HepG2 (cell line): Measurements from ENCODE around the gene AP2A2. TPM values are rescaled to one million over a fixed set of nuclear protein-coding genes. Genes with fewer than 3 reads are reported as not detected.

Experiments
- ATAC-seq: fragments of 200-7000 bp; cut with Tn5 transposase; 3 replicates; pipeline ENCODE4 v1.9.1; 2020; ENCODE audit warnings: mild to moderate bottlenecking, moderate library complexity
- BruUV-seq: library from RNA; stranded (reverse); fragments of 400-500 nt; replicated peaks from 2 replicates; lab custom pipeline; 2021; lab: Mats Ljungman, UMichigan
- CTCF ChIA-PET: fragments of 300-600 bp; formaldehyde crosslinking; extraction: SDS; loops from one replicate; lab custom pipeline; 2021; ENCODE audit warnings: low total read pairs, inconsistent platforms, low intra/inter-chr PET ratio; lab: Yijun Ruan, JAX
- POLR2A ChIA-PET: fragments of 350-600 bp; sonication (Branson Sonifier 250); formaldehyde crosslinking; loops from one replicate; lab custom pipeline; 2020; ENCODE audit warnings: antibody characterized with exemption, inconsistent platforms; lab: Yijun Ruan, JAX
- DNase-seq: peaks from one replicate; pipeline ENCODE4 v3.0.0-alpha.2; 2015; ENCODE audit warnings: low spot score
- FAIRE-seq: peaks from 3 replicates; lab custom pipeline; 2011; peaks lifted over from hg19 to GRCh38; lab: Jason Lieb, UNC
- H2AFZ ChIP-seq: one replicate; pipeline ENCODE4 v1.6.1; 2011; ENCODE audit warnings: low read length, inconsistent platforms
- H3K27ac ChIP-seq: fragments of 300-600 bp; 3 replicates; pipeline ENCODE4 v1.8.0; 2011; ENCODE audit warnings: mixed run types, mild to moderate bottlenecking, mixed read lengths, low read length, inconsistent platforms; ENCODE audit not compliant: insufficient read depth; ENCODE audit errors: extremely low read length
- H3K27me3 ChIP-seq, 2 experiments: fragments of 200-600 bp in 1 of 2; 2 replicates in 1 of 2; 3 replicates in 1 of 2; pipeline versions ENCODE4 v1.6.0 to v1.8.0; 2011; ENCODE audit warnings: low read length in 2 of 2, mild to moderate bottlenecking in 2 of 2, moderate library complexity in 2 of 2, inconsistent platforms in 1 of 2; ENCODE audit not compliant: insufficient read depth in 2 of 2, control insufficient read depth in 1 of 2
- H3K36me3 ChIP-seq, 2 experiments: fragments of 200-600 bp in 1 of 2; replicated peaks in 1 of 2; 2 replicates in 1 of 2; 3 replicates in 1 of 2; pipeline versions ENCODE4 v1.5.1 to v1.8.0; 2011; ENCODE audit warnings: low read length in 2 of 2, inconsistent platforms in 1 of 2; ENCODE audit not compliant: insufficient read depth in 2 of 2, control insufficient read depth in 1 of 2
- H3K4me1 ChIP-seq: 2 replicates; pipeline ENCODE4 v1.5.1; 2012; ENCODE audit warnings: low read length, inconsistent platforms; ENCODE audit not compliant: insufficient read depth
- H3K4me2 ChIP-seq: 2 replicates; pipeline ENCODE4 v1.6.0; 2011; ENCODE audit warnings: low read depth, low read length, inconsistent platforms
- H3K4me3 ChIP-seq, 3 experiments: fragments of 200-600 bp in 1 of 3; sonication (generic), shearing (Covaris generic) in 1 of 3; replicated peaks in 1 of 3; 2 replicates each; pipeline ENCODE4 v1.5.1; 2011 to 2016; ENCODE audit warnings: low read length in 3 of 3, inconsistent platforms in 2 of 3, low read depth in 2 of 3, mild to moderate bottlenecking in 2 of 3, control low read depth in 1 of 3, mixed read lengths in 1 of 3; ENCODE audit not compliant: insufficient read depth in 1 of 3
- H3K79me2 ChIP-seq: one replicate; pipeline ENCODE4 v1.6.1; 2011; ENCODE audit warnings: low read length, inconsistent platforms; ENCODE audit not compliant: insufficient read depth
- H3K9ac ChIP-seq: 2 replicates; pipeline ENCODE4 v1.6.0; 2011; ENCODE audit warnings: mild to moderate bottlenecking, low read depth, low read length, inconsistent platforms; ENCODE audit not compliant: insufficient read depth
- H3K9me3 ChIP-seq: 2 replicates; pipeline ENCODE4 v1.5.1; 2012; ENCODE audit warnings: mild to moderate bottlenecking, low read length
- H4K20me1 ChIP-seq: 2 replicates; pipeline ENCODE4 v1.6.0; 2011; ENCODE audit warnings: inconsistent platforms, mild to moderate bottlenecking, low read length, moderate library complexity; ENCODE audit not compliant: insufficient read depth
- EZH2 ChIP-seq: conservative IDR thresholded peaks from 2 replicates; pipeline ENCODE4 v1.6.1; 2012; ENCODE audit warnings: mild to moderate bottlenecking, low read depth, low read length, moderate library complexity
- RBFOX2 ChIP-seq: fragments of 200-400 bp; formaldehyde crosslinking; IDR thresholded peaks from 2 replicates; pipeline ENCODE4 v1.6.1; 2017; ENCODE audit warnings: low read depth, mild to moderate bottlenecking, low read length
- UBTF ChIP-seq: sonication (generic); formaldehyde crosslinking; IDR thresholded peaks from 2 replicates; pipeline ENCODE4 v1.4.0; 2020; ENCODE audit warnings: mild to moderate bottlenecking, missing genetic modification reagents
- ZNF687 ChIP-seq: sonication (generic); formaldehyde crosslinking; IDR thresholded peaks from 2 replicates; pipeline ENCODE4 v1.5.1; 2020; ENCODE audit warnings: mild to moderate bottlenecking, missing genetic modification reagents, moderate library complexity
- WGBS: methylation state at CpG from one replicate; pipeline ENCODE4 v1.1.6; 2017; ENCODE audit warnings: low lambda C conversion rate; 5-methylcytosine and 5-hydroxymethylcytosine counted together
- in situ Hi-C: cut with HindIII; loops from 2 replicates; pipeline ENCODE4 v1.10.0; 2017; ENCODE audit warnings: low pct_unique_long_range_greater_than_20kb; ENCODE audit not compliant: extremely low pct_ligation_motif_present
- intact Hi-C: fragments of 100-400 bp; cut with micrococcal nuclease; formaldehyde crosslinking; loops from one replicate; pipeline ENCODE4 v1.10.0; 2022; ENCODE audit not compliant: unreplicated experiment
- polyA plus RNA-seq, 8 experiments: library from polyadenylated mRNA; depleted of rRNA in 3 of 8; stranded (reverse) in 7 of 8; unstranded in 1 of 8; fragments of >200 nt; fragmentation: Illumina TruSeq in 4 of 8; extraction: Trizol in 4 of 8; gene quantifications; 2 replicates each; pipeline versions ENCODE4 v1.2.1 to v1.2.3, GENCODE V29; 2011 to 2016; ENCODE audit warnings: low read depth in 4 of 8, missing spikeins in 1 of 8, mixed read lengths in 1 of 8; ENCODE audit not compliant: insufficient read depth in 1 of 8
- total RNA-seq, 5 experiments: library from RNA; depleted of rRNA; stranded (reverse); fragments of >200 nt; fragmentation: Illumina TruSeq; extraction: Trizol; gene quantifications; 2 replicates each; pipeline ENCODE4 v1.2.3, GENCODE V29; 2016; ENCODE audit warnings: low read depth in 1 of 5

Gene AP2A2
- total and polyA plus RNA-seq, 2 of the 13 experiments (the other 11 are each of a cell fraction or from before 2014, with no cell fraction given): 25.7 to 75.7 TPM

- H3K4me1 ChIP-seq: peaks cover 2% of the 10 kb centered on the region
- no peaks in the 10 kb centered on the region for H4K20me1 ChIP-seq
- no peaks in the 10 kb centered on the region for H3K79me2 ChIP-seq
- peak within 1 kb of the TSS in 1 of 3 experiments; percentile 28; a peak in 1 of 6 replicates for H3K4me3 ChIP-seq
- CTCF ChIA-PET: no interaction called here
- no peaks in the 10 kb centered on the region for H3K9me3 ChIP-seq
- H3K27me3 ChIP-seq: peaks cover 31 to 75% of the 10 kb centered on the region in 2 experiments; a peak in 4 of 5 replicates
- FAIRE-seq (no peak), ATAC-seq (peak; percentile 40)
- no peaks in the 10 kb centered on the region for H3K36me3 ChIP-seq
- WGBS: no CpG with 5 or more reads among the region's 42 CpGs
- intact Hi-C loops: no loop called here
- no TSS peak for BruUV-seq
- TF ChIP-seq UBTF (CRISPR knock-in tag) (0 out of 2 replicates have a peak, but pooled peaks have one; percentile 28), EZH2 (peak; percentile 65), RBFOX2 (no peak), ZNF687 (CRISPR knock-in tag) (peak; percentile 21; the same call in 1 of the 2 replicates)
- TF ChIP-seq, all 625 proteins: peak for 3
- Histone ChIP-seq H3K4me2 (peak within 1 kb of the TSS; percentile 18; the same call in 1 of the 2 replicates), H3K9ac (no peak within 1 kb of the TSS), H2AFZ (no peak within 1 kb of the TSS), H3K27ac (no peak within 1 kb of the TSS)
- POLR2A ChIA-PET: no interaction called here
- in situ Hi-C loops: no loop called here
- no peak for DNase-seq
Measured at GRCh38 chr11:1036303-1036923, 110.7 kb downstream of the AP2A2 start, which contains the start of gene MUC6. MUC6 (minus strand) TSS chr11:1036718; CDS start chr11:1036655, 63 bp downstream.
